ENCODE results near the gene SCYGR1. TPM values are rescaled to one million over a fixed set of nuclear protein-coding genes. Genes with fewer than 3 reads are reported as not detected.

SCYGR1 gene
- total RNA-seq, 1 experiment from 2014 or later, result not detected

DNA sequence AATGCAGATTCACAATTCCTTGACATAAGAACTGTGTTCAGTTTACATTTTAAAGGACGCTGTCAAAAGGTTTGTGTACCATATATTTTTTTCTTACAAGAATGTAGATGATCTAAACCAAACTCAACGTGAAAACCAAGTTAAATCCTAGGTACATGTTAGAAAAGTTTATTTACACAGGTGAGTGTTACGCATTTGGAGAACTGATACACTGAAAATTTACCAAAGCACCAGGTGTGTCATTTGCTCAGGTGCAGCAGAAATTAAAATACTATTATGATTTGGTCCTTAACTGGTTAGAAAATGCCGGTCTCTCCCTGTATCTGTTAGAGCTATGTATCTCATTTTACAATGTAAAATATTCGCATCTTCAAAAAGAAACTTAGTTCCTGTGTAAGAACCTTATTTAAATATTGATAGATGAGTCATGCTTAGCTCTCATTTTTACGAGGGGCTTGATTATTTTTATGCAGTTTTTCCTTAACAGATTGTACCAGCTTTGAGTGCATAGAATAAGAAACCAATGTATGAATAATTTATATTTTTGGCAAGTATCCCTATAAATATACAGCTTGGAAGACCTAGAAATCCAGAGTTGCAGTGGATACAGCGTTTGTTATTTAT lies 37.6 kb downstream of the SCYGR1 start:
- H3K27ac Mint-ChIP-seq (ENCODE audit: unreplicated experiment), result no peak overlapping the region
- TF ChIP-seq, protein P1, sequence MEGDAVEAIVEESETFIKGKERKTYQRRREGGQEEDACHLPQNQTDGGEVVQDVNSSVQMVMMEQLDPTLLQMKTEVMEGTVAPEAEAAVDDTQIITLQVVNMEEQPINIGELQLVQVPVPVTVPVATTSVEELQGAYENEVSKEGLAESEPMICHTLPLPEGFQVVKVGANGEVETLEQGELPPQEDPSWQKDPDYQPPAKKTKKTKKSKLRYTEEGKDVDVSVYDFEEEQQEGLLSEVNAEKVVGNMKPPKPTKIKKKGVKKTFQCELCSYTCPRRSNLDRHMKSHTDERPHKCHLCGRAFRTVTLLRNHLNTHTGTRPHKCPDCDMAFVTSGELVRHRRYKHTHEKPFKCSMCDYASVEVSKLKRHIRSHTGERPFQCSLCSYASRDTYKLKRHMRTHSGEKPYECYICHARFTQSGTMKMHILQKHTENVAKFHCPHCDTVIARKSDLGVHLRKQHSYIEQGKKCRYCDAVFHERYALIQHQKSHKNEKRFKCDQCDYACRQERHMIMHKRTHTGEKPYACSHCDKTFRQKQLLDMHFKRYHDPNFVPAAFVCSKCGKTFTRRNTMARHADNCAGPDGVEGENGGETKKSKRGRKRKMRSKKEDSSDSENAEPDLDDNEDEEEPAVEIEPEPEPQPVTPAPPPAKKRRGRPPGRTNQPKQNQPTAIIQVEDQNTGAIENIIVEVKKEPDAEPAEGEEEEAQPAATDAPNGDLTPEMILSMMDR (IDR thresholded peaks at IDR 0.05; ENCODE audit: insufficient read depth in 1 of 2, low read depth in 1 of 2, low read length in 1 of 2, severe bottlenecking in 1 of 2, unreplicated experiment in 1 of 2), result no peak
- no peaks in the 10 kb centered on the region for H3K4me1 Mint-ChIP-seq (ENCODE audit: low read depth, unreplicated experiment)
- Histone ChIP-seq H3K9me3 (no peaks in the 10 kb centered on the region), H3K36me3 (ENCODE audit: control insufficient read depth, insufficient read depth, low read length) (no peaks in the 10 kb centered on the region), H3K27me3 (replicated peaks; ENCODE audit: control insufficient read depth, insufficient read depth, low read length) (no peaks in the 10 kb centered on the region), H3K4me1 (no peaks in the 10 kb centered on the region), H3K4me3 (ENCODE audit: low read depth, low read length) (no peak overlapping the region)
- CTCF ChIA-PET, result no interaction called here
- intact Hi-C loops (cut with micrococcal nuclease; ENCODE audit: unreplicated experiment), result no loop called here
- H3K36me3 Mint-ChIP-seq (ENCODE audit: insufficient read depth, unreplicated experiment), result peaks cover 40% of the 10 kb centered on the region
- no TSS peak for BruUV-seq (replicated peaks)
- POLR2A ChIA-PET, result no interaction called here
- no peaks in the 10 kb centered on the region for H3K9me3 Mint-ChIP-seq (ENCODE audit: unreplicated experiment)
- H3K4me3 Mint-ChIP-seq (ENCODE audit: unreplicated experiment), result no peak overlapping the region
- H3K27me3 Mint-ChIP-seq (ENCODE audit: insufficient read depth, unreplicated experiment), result no peaks in the 10 kb centered on the region
- no peak for DNase-seq

- H3K27me3 ChIP-seq (replicated peaks; ENCODE audit: control insufficient read depth, insufficient read depth, low read length), result no peaks in the 10 kb centered on the region
- H3K36me3 ChIP-seq (ENCODE audit: control insufficient read depth, insufficient read depth, low read length), result no peaks in the 10 kb centered on the region
- BruUV-seq (replicated peaks), result no TSS peak
- intact Hi-C loops (cut with micrococcal nuclease; ENCODE audit: unreplicated experiment), result no loop called here
- POLR2A ChIA-PET, result interaction anchor here (0.6 to 0.7 kb wide), 2 partner anchors 12 to 325 kb away, joined by 3 read pairs; no protein-coding TSS in a partner anchor
- H3K4me1 ChIP-seq, result no peaks in the 10 kb centered on the region
- H3K4me3 ChIP-seq (ENCODE audit: low read depth, low read length), result no peak overlapping the region
- H3K9me3 ChIP-seq, result no peaks in the 10 kb centered on the region
- no peak for DNase-seq
- CTCF ChIA-PET, result interaction anchor here (1.0 kb wide), 1 partner anchor 35 kb away, joined by 3 read pairs; no protein-coding TSS in a partner anchor
- Mint-ChIP-seq H3K4me1 (ENCODE audit: low read depth, unreplicated experiment) (no peaks in the 10 kb centered on the region), H3K36me3 (ENCODE audit: insufficient read depth, unreplicated experiment) (peaks cover 34% of the 10 kb centered on the region), H3K9me3 (ENCODE audit: unreplicated experiment) (no peaks in the 10 kb centered on the region), H3K27me3 (ENCODE audit: insufficient read depth, unreplicated experiment) (no peaks in the 10 kb centered on the region), H3K4me3 (ENCODE audit: unreplicated experiment) (no peak overlapping the region), H3K27ac (ENCODE audit: unreplicated experiment) (no peak overlapping the region)
- TF ChIP-seq, protein P1 (IDR thresholded peaks at IDR 0.05; ENCODE audit: insufficient read depth in 1 of 2, low read depth in 1 of 2, low read length in 1 of 2, severe bottlenecking in 1 of 2, unreplicated experiment in 1 of 2), result no peak
Observed at GRCh38 chr2:227348324-227348723, 39.4 kb downstream of the SCYGR1 start.

DNA sequence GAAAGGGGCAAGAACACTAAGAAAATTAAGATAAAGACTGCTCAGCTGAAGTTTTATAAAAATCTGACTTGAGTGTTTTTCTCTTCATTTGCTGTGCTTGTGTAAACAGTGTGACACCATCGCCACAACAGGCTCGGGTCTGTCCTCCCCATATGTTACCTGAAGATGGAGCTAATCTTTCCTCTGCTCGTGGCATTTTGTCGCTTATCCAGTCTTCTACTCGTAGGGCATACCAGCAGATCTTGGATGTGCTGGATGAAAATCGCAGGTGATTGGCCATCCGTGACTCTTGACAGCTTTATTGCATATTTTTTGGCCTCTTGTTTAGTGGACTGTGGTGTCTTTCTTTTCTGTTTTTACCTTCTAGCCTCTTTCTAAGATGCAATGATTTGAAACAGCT lies 40.6 kb downstream of the SCYGR1 start:
- Mint-ChIP-seq H3K27ac (ENCODE audit: unreplicated experiment) (no peak overlapping the region), H3K27me3 (ENCODE audit: insufficient read depth, unreplicated experiment) (no peaks in the 10 kb centered on the region), H3K4me3 (ENCODE audit: unreplicated experiment) (no peak overlapping the region), H3K4me1 (ENCODE audit: low read depth, unreplicated experiment) (no peaks in the 10 kb centered on the region), H3K9me3 (ENCODE audit: unreplicated experiment) (no peaks in the 10 kb centered on the region), H3K36me3 (ENCODE audit: insufficient read depth, unreplicated experiment) (peaks cover 31% of the 10 kb centered on the region)
- TF ChIP-seq, protein P1 (IDR thresholded peaks at IDR 0.05; ENCODE audit: insufficient read depth in 1 of 2, low read depth in 1 of 2, low read length in 1 of 2, severe bottlenecking in 1 of 2, unreplicated experiment in 1 of 2), result no peak
- Histone ChIP-seq H3K9me3 (no peaks in the 10 kb centered on the region), H3K4me1 (no peaks in the 10 kb centered on the region), H3K27me3 (replicated peaks; ENCODE audit: control insufficient read depth, insufficient read depth, low read length) (no peaks in the 10 kb centered on the region), H3K4me3 (ENCODE audit: low read depth, low read length) (no peak overlapping the region), H3K36me3 (ENCODE audit: control insufficient read depth, insufficient read depth, low read length) (no peaks in the 10 kb centered on the region)
- intact Hi-C loops (cut with micrococcal nuclease; ENCODE audit: unreplicated experiment), result no loop called here
- no TSS peak for BruUV-seq (replicated peaks)
- CTCF ChIA-PET, result no interaction called here
- POLR2A ChIA-PET, result no interaction called here
- peak in 1 of 2 experiments; percentile 13 for DNase-seq
